ENCODE results near the gene LMX1B.

DNA sequence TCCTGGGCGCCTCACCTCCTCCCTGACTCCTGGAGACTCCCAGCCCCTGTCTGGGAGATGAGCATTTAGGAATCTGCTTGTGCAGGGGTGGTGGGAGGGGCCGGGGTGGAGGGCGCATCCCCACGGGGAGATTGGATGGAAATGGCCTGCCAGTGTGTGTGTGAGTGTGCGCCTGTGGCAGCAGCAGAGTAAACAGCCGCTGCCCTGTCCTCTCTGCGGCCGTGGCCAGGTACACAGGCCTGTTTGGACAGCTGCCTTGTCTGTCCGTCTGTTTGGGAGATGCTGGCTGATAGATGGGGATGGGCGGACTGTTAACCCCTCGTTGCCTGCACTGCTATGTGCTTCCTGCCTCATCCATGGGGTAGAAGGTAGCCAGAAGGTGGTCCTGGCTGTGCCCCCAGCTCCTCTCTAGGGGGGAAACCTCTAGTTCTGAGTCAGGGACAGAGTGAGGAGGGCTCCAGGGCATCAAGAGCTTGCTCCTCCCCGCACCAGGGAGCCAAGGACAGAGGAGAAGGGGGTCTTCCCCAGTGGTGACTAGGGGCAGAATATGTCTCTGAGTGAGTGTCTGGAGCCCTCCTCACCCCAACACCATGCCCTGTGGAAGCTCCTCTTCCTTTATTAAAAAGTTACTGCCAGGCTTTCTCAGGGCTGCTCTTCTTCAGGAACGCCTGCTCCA lies 60.1 kb downstream of the LMX1B start:
- TF ChIP-seq, protein P1, sequence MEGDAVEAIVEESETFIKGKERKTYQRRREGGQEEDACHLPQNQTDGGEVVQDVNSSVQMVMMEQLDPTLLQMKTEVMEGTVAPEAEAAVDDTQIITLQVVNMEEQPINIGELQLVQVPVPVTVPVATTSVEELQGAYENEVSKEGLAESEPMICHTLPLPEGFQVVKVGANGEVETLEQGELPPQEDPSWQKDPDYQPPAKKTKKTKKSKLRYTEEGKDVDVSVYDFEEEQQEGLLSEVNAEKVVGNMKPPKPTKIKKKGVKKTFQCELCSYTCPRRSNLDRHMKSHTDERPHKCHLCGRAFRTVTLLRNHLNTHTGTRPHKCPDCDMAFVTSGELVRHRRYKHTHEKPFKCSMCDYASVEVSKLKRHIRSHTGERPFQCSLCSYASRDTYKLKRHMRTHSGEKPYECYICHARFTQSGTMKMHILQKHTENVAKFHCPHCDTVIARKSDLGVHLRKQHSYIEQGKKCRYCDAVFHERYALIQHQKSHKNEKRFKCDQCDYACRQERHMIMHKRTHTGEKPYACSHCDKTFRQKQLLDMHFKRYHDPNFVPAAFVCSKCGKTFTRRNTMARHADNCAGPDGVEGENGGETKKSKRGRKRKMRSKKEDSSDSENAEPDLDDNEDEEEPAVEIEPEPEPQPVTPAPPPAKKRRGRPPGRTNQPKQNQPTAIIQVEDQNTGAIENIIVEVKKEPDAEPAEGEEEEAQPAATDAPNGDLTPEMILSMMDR (IDR thresholded peaks at IDR 0.05; ENCODE audit: extremely low read depth in 1 of 2, insufficient read depth in 1 of 2, low read depth in 1 of 2, low read length in 2 of 2) = no peak
- no peak for TF ChIP-seq POLR2AphosphoS5 (IDR thresholded peaks at IDR 0.05; ENCODE audit: insufficient read depth, low read depth, low read length)

Data from endothelial cell of umbilical vein (primary cell).